ENCODE measurements around the gene ARSB.

ARSB gene

GRCh38 chr5:78813906-78814530 is 171.1 kb downstream of the ARSB start:
- TF ChIP-seq GABPA (IDR thresholded peaks at IDR 0.05; ENCODE audit: low read depth) = no peak
- TF ChIP-seq POLR2AphosphoS5 (IDR thresholded peaks at IDR 0.05; ENCODE audit: low read depth) = no peak
- no peak for TF ChIP-seq SPI1 (IDR thresholded peaks at IDR 0.05; ENCODE audit: borderline replicate concordance, low read depth)
- TF ChIP-seq CTCF (IDR thresholded peaks at IDR 0.05; ENCODE audit: insufficient read depth, low read length) = no peak
- TF ChIP-seq, protein P1, sequence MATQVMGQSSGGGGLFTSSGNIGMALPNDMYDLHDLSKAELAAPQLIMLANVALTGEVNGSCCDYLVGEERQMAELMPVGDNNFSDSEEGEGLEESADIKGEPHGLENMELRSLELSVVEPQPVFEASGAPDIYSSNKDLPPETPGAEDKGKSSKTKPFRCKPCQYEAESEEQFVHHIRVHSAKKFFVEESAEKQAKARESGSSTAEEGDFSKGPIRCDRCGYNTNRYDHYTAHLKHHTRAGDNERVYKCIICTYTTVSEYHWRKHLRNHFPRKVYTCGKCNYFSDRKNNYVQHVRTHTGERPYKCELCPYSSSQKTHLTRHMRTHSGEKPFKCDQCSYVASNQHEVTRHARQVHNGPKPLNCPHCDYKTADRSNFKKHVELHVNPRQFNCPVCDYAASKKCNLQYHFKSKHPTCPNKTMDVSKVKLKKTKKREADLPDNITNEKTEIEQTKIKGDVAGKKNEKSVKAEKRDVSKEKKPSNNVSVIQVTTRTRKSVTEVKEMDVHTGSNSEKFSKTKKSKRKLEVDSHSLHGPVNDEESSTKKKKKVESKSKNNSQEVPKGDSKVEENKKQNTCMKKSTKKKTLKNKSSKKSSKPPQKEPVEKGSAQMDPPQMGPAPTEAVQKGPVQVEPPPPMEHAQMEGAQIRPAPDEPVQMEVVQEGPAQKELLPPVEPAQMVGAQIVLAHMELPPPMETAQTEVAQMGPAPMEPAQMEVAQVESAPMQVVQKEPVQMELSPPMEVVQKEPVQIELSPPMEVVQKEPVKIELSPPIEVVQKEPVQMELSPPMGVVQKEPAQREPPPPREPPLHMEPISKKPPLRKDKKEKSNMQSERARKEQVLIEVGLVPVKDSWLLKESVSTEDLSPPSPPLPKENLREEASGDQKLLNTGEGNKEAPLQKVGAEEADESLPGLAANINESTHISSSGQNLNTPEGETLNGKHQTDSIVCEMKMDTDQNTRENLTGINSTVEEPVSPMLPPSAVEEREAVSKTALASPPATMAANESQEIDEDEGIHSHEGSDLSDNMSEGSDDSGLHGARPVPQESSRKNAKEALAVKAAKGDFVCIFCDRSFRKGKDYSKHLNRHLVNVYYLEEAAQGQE (IDR thresholded peaks at IDR 0.05; ENCODE audit: insufficient replicate concordance, low read depth) = no peak
- H3K27me3 ChIP-seq (ENCODE audit: insufficient read depth, poor library complexity, severe bottlenecking) = no peaks in the 10 kb centered on the region
- H3K4me3 ChIP-seq (replicated peaks; ENCODE audit: insufficient read depth, low read length) = no peak overlapping the region
- no peak overlapping the region for H3K27ac ChIP-seq (replicated peaks)
- DNase-seq (ENCODE audit: low read depth in 1 of 2, low spot score in 1 of 2) = no peak

- TF ChIP-seq CTCF (IDR thresholded peaks at IDR 0.05; ENCODE audit: insufficient read depth, low read length) = no peak
- TF ChIP-seq POLR2AphosphoS5 (IDR thresholded peaks at IDR 0.05; ENCODE audit: low read depth) = no peak
- no peak for TF ChIP-seq SPI1 (IDR thresholded peaks at IDR 0.05; ENCODE audit: borderline replicate concordance, low read depth)
- no peak for TF ChIP-seq GABPA (IDR thresholded peaks at IDR 0.05; ENCODE audit: low read depth)
- TF ChIP-seq, protein P1 (IDR thresholded peaks at IDR 0.05; ENCODE audit: insufficient replicate concordance, low read depth) = no peak
- Histone ChIP-seq H3K27me3 (ENCODE audit: insufficient read depth, poor library complexity, severe bottlenecking) (no peaks in the 10 kb centered on the region), H3K27ac (replicated peaks) (no peak overlapping the region), H3K4me3 (replicated peaks; ENCODE audit: insufficient read depth, low read length) (no peak overlapping the region)
- no peak for DNase-seq (ENCODE audit: low read depth in 1 of 2, low spot score in 1 of 2)
Observed at GRCh38 chr5:78813286-78813685, 171.8 kb downstream of the ARSB start.

GRCh38 chr5:78811866-78812265 is 173.2 kb downstream of the ARSB start:
- no peaks in the 10 kb centered on the region for H3K27me3 ChIP-seq (ENCODE audit: insufficient read depth, poor library complexity, severe bottlenecking)
- no peak overlapping the region for H3K27ac ChIP-seq (replicated peaks)
- H3K4me3 ChIP-seq (replicated peaks; ENCODE audit: insufficient read depth, low read length) = no peak overlapping the region
- DNase-seq (ENCODE audit: low read depth in 1 of 2, low spot score in 1 of 2) = no peak
- no peak for TF ChIP-seq GABPA (IDR thresholded peaks at IDR 0.05; ENCODE audit: low read depth)
- TF ChIP-seq CTCF (IDR thresholded peaks at IDR 0.05; ENCODE audit: insufficient read depth, low read length) = no peak
- TF ChIP-seq SPI1 (IDR thresholded peaks at IDR 0.05; ENCODE audit: borderline replicate concordance, low read depth) = no peak
- TF ChIP-seq POLR2AphosphoS5 (IDR thresholded peaks at IDR 0.05; ENCODE audit: low read depth) = no peak
- TF ChIP-seq, protein P1 (IDR thresholded peaks at IDR 0.05; ENCODE audit: insufficient replicate concordance, low read depth) = no peak
